HG03354 (cell line): ENCODE measurements around the gene CREBBP.

ENCODE experiments used
- ATAC-seq: cut with Tn5 transposase; IDR thresholded peaks from one replicate; pipeline ENCODE4 v1.9.1; 2021; ENCODE audit warnings: mild to moderate bottlenecking; ENCODE audit not compliant: unreplicated experiment, poor library complexity, severe bottlenecking

CREBBP gene

DNA sequence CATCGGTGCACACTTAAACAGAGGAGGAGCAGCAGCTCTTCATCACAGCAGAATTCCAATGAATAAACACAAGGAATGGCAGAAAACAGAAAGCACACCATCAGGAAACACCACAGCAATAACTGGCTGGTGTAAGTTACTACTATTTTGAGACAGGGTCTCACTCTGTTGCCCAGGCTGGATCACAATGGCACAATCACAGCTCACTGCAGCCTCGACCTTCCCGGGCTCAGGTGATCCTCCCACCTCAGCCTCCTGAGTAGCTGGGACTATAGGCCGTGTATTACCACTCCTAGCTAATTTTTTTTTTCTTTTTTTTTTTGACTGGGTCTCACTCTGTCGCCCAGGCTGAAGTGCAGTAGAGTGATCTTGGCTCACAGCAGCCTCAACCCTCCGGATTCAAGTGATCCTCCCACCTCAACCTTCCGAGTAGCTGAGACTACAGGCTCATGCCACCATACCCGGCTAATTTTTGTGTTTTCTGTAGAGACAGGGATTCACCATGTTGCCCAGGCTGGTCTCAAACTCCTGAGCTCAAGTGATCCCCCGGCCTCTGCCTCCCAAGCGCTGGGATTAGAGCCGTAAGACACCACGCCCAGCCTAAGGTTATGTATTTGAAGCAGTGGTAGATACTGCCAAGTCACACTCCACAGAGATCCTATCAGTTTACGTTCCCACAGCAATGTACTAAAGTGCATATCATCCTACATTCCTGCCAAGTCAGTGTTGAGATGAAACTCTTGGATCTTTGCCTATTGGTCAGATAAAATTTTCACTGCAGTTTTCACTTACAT is 183.9 kb downstream of the CREBBP start:
- ATAC-seq = no peak

GRCh38 chr16:3695610-3696369 is 184.7 kb downstream of the CREBBP start:
- ATAC-seq = no peak

GRCh38 chr16:3694051-3694450 is 186.5 kb downstream of the CREBBP start:
- no peak for ATAC-seq

GRCh38 chr16:3691761-3692160 is 188.8 kb downstream of the CREBBP start:
- no peak for ATAC-seq

- ATAC-seq = no peak
Observed at GRCh38 chr16:3690980-3691720, 189.4 kb downstream of the CREBBP start.

DNA sequence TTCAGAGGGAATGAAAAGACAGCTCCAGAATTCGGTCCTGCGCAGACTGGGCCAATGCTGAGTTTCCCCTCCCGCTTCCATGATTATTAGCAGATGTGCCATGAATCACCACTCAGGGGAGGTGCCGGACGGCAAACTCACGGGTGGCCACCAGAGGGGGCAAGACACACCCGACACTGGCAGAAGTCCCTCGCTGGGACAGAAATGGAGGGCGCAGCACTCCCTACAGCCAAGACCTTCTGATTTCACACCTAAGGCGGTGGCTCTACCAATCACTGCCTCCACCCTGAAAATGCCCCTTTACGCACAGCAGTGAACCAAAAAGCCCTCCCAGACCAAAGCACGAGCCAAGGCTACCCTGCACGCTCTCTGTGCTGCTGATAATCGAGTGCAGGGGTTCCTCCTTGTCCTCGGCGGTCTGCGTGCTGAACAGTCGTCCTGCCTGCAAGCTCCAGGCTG is 190.0 kb downstream of the CREBBP start:
- ATAC-seq = peak; percentile 72

DNA sequence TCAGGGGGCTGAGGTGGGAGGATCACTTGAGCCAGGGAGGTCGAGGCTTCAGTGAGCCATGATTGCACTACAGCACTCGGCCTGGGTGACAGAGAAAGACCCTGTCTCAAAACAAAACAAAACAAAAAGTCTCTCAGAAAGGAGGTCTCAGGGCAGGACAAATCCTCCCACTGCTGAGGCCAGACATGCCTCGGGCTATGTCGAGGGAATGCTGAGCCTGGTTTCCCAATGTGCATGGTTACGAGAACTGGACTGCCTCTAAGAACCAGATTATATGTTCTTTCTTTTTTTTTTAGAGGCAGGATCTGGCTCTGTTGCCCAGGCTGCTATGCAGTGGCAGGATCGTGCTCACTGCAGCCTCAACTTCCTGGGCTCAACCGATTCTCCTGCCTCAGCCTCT is 190.8 kb downstream of the CREBBP start:
- ATAC-seq = no peak

GRCh38 chr16:3687792-3688191 is 192.7 kb downstream of the CREBBP start:
- no peak for ATAC-seq

DNA sequence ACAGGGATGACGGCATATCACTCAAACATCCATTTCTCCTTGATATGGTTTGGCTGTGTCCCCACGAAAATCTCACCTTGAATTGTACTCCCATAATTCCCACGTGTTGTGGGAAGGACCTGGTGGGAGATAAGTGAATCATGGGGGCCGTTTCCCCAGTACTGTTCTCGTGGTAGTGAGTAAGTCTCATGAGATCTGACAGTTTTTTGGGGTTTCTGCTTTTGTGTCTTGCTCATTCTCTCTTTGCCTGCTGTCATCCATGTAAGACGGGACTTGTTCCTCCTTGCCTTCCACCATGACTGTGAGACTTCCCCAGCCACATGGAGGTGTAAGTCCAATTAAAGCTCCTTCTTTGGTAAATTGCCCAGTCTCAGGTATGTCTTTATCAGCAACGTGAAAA is 193.5 kb downstream of the CREBBP start:
- no peak for ATAC-seq

DNA sequence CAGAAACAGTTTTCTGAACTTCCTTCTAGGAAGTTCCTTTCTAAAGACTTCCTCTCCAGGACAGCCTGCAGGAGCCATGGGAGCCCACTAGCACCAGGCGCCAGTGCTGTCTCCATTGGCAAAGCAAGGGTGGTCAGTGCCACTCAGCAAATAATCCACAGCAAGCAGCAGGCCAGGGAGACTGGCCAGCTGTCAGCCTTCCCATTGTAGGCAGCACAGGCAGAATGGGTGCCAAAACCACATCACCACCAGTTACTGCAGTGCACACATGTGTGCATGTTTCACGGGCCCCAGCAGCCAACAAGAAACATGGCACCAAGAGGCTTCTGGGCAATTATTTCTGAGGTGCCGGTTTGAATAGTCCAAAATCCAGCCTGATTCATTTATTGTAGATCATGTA is 199.3 kb downstream of the CREBBP start:
- no peak for ATAC-seq

GRCh38 chr16:3677994-3678393 is 202.5 kb downstream of the CREBBP start:
- ATAC-seq = no peak

GRCh38 chr16:3675601-3676130 is 204.8 kb downstream of the CREBBP start:
- ATAC-seq = no peak
